NCI-H526 treated with DMSO at 0.1 percent for 48 hours (cell line): Measurements from ENCODE around the gene CACNA1C.

Experiments
- DNase-seq: peaks from one replicate; lab custom pipeline; 2025; lab: John Stamatoyannopoulos, UW

Gene CACNA1C

GRCh38 chr12:2283480-2283879 is 230.7 kb downstream of the CACNA1C start:
- DNase-seq, result no peak

DNA sequence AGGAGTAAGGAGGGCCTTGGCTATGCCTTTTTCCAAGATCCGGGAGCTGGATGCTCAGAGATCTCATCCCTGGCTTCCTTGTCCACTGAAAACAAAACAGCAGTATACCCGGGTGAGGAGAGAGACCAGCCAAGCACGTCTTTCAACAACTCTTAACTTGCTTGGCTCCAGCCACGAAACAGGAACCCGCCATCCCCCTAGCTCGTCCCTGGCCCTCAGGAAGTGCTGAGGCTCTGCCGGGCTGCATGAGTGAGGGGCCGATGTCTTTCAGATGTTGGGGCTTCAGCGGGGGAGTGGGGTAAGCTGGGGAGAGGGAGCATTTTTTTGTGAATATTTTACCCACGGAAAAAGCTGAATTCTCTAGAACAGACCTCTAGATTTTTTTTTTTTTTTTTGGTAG is 231.1 kb downstream of the CACNA1C start:
- no peak for DNase-seq

DNA sequence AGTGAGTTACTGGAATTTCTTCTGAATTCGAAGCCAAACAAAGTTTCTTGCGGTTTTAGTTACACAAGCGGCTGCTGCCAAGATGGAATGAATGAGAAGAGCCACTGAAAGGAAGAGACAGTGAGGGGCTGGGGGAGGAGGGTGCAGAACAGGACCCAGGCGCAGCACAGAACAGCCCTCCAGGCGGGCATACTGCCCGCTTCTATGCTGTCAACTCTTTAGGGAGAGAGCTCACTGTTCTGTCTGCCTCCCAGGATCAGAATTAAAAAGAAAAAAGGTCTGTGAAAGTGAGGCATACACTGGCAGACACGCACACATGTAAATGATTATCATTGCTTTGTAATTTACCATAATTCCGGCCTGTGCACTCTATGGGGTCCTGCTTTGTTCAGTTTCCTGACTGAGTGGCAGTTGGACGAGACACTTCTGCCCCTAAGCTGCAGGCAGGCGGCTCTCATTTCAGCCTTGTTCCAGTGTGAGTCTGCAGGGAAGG is 231.6 kb downstream of the CACNA1C start:
- no peak for DNase-seq

DNA sequence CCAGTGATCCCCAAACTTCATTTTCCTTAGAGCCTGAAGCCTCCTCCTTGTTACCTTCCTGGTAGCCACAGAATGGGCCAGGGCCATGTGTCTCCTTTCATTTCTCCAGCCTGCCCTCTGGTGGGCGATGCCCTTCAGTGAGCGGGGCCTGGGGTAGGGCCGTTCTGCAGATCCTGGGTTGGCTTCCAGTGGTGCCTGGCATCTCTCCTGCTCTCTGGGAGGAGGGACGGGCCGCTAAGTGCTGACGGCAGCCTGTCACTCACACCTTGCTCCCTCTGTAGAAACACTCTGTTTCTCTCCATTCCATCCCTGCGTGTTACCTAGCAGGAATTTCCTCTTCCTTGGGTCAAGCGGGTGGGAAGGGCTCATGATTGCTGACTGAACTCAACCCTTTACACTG is 232.1 kb downstream of the CACNA1C start:
- peak; percentile 78 for DNase-seq

- DNase-seq, result no peak
These were observed 232.7 kb downstream of the CACNA1C start for GRCh38 chr12:2285462-2285861.

DNA sequence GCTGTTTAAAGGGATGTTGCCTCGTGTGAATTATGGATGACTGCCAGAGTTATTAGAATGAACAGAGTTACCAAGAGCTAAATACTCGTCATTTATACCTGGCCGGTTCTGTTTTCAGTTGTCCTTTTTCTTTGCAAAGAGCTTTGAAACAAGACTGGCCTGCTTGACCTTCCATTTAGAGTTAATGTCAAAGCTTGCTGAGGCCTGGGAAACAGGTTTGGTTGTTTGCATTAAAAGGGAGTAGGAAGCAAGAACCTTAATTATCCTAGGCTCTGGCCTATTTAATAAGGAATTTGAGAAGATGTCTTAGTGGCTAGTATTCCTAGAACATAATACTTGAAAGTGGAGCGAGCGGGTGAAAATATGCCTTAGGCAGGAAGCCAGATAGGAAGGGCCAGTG is 233.3 kb downstream of the CACNA1C start:
- no peak for DNase-seq

- no peak for DNase-seq
These were observed 233.8 kb downstream of the CACNA1C start for GRCh38 chr12:2286461-2287131.

DNA sequence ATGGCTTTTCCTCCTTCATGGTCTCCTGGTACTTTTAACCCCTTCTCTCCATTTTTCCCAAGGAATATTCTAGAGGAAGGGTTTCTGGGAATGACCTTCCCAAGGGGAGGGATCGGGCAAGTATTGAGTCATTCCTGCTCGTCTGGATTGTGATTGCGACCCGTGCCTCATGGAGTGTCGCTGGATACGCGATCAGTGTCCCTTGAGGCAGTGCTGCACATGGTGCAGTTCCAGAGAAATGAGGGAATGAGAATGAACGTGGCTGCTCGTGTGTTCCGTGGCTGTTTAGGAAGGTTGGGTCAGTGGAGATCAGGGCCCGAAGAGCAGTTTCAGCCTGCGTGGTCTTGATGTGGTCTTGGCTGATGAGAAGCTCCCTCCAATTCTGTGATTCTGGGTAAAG is 234.4 kb downstream of the CACNA1C start:
- DNase-seq, result no peak

- peak; percentile 33 for DNase-seq
These were observed 234.8 kb downstream of the CACNA1C start for GRCh38 chr12:2287589-2287988.

- no peak for DNase-seq
These were observed 235.2 kb downstream of the CACNA1C start for GRCh38 chr12:2288001-2288400.

DNA sequence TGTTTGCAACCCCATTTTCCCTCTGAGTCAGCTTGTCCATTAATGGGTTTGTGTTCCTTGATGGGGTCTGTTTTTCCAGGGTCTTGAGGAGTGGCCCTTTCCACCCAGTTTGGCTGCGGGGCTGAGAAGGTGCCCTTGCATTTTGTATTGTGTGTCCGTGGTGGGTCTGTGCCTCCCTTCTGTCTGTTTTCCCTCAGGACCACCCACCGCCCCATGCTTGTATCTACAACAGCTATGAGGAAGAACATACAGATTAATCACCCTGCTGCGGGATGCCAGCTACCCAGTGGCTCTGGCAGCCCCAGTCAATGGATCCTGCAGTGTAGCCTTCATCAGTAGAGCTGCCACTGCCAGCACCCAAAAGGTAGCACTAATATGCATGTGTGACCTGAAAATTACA is 235.7 kb downstream of the CACNA1C start:
- DNase-seq, result no peak

DNA sequence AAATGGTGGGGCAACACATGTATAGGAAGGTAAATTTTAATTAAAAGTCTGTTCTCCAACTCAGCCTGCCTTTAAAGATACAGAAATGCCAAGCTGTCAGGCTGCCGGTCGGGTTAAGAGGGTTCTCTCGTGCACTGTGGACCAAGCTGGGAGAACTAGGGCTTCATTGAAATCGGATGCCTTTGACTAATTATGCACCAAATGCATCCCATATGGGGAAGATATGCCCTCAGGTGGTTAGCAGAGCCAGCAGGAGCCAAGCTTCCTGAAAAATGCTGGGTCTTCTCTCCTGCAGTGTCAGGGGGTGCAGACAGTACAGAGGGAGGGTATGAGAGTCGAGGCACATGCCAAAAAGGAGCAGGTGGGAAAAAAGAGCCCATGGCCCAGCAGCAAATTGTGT is 236.1 kb downstream of the CACNA1C start:
- DNase-seq, result no peak

- no peak for DNase-seq
These were observed 236.7 kb downstream of the CACNA1C start for GRCh38 chr12:2289525-2289924.

GRCh38 chr12:2290091-2290490 is 237.3 kb downstream of the CACNA1C start:
- DNase-seq, result no peak

- DNase-seq, result no peak
These were observed 237.8 kb downstream of the CACNA1C start for GRCh38 chr12:2290516-2291065.

GRCh38 chr12:2291182-2291832 is 238.5 kb downstream of the CACNA1C start:
- peak; percentile 15 for DNase-seq

DNA sequence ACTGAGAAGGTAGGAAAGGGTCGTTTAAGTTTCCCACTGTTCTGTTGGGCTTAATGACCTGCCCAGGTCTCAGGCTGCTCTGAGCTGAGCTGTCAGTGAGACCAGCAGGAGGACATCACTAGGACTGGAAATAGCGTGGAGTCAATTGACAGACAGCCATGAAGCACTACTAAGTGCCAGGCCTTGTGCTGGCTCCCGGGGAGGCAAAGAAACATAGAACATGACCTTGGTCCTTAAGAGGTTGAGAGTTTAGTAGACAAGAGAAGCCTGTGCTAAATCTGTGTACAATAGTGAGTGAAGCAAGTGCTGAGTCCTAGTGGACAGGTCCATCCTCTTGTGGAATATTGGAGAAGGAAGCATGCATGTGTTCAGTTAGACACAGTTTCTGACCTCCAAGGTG is 239.2 kb downstream of the CACNA1C start:
- DNase-seq, result no peak

DNA sequence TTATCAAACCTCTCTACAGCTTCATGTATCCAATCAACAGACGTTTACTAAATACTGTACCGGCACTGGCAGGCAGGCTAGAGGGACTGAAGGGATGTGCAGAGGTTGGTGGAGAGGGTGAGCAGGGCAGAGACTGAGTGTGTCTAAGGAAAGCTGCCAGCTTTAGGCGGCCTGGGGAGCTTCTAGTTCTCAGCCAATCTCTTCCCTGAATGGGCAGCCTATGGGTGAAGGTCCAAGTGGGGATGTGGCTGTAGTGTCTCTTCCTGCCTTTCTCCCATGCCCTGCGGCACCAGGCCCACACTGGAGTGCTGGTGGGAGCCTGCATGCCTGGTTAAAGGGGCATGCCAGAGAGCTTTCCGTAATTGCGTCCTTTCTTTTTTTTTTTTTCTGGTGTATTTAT is 239.8 kb downstream of the CACNA1C start:
- no peak for DNase-seq

DNA sequence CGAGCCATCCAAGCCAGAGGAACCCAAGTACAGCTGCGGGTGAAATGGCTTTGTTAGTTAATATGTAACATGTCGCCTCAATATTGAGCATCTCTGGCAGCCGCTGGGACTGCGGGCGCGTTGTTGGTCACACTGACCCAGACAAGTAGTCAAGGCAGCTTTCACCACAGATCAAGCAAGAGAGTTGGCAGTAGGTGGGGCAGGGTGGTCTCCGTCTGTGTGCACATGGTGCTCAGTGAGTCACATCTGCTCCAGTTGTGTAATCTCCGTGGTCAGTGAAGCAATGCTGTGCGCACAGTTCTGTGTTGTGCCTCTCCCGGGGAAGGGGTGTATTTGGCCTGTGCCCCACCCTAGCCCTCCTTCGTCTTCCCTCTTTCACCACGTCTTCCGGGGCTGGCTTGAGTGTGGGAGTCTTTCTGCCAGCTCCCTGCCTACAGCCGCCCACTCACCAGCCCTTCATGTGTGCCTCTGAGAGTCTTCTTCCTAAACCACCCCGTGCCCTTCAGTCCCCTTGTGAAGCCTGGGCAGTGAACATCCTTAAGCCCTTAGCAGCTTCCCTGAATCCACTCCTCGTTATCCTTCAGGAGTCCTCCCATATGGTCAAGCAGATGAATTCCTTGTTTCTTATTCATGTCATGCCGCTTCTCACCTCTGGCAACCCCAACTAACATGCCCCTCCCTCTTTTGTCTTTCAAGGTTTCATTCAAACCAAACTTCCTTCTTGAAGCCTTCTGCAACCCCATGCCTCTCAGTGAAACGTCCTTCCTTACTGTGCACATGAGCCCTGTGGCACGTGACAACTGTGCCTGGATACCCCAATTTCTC is 242.1 kb downstream of the CACNA1C start:
- no peak for DNase-seq

- no peak for DNase-seq
These were observed 243.2 kb downstream of the CACNA1C start for GRCh38 chr12:2295941-2296461.

DNA sequence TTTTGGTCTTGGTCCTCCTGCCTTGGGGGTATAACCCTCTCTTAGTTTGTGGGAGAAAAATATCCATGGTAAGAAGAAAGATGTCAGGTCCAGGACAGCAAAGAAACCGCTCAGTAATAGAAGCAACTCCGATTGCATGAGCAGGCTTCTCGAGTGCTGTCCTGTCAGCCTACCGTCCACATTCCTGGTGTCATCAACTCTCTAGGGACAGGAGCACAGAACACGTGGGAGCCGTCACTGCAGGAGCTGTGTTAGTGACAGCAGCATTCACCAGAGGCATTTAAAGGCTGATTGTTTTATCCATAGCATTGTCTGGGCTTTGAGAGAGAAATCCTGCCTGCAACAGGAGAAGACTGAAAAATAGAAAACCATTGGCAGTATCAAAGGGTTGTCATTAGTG is 244.2 kb downstream of the CACNA1C start:
- no peak for DNase-seq

DNA sequence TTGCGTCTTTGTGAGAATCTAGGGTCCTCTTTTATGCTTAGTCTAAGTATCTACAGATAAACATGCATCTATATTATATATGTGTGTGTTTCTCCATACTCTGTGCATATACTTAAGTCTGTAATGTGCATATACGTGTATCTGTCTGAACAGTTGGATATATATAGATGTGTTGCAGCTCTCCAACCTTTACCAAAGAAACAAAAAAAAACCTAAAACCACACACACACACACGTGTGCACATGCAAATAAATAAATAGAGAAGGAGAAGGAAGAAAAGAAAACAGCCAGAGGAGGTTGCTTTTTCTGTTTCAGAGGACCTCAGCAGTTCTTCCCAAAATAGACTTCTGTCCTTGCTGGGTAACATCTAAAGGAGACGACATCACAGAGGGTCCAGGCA is 244.9 kb downstream of the CACNA1C start:
- no peak for DNase-seq
